HFFc6 (cell line): ENCODE measurements around the gene PRKCE. TPM values are rescaled to one million over a fixed set of nuclear protein-coding genes. Genes with fewer than 3 reads are reported as not detected.
"Not testable (repeated sequence)": the region's sequence is repeated elsewhere in the genome, so short reads cannot be mapped to it uniquely, and the experiment has no call there.

Source experiments
- DNase-seq: peaks from one replicate; pipeline ENCODE4 v3.0.0-alpha.2; 2018
- H3K27ac Mint-ChIP-seq: 2 replicates; pipeline ENCODE4 v1.8.0; 2020; ENCODE audit warnings: mild to moderate bottlenecking, mixed read lengths
- H3K27me3 Mint-ChIP-seq: 2 replicates; pipeline ENCODE4 v1.8.0; 2021; ENCODE audit warnings: mild to moderate bottlenecking, moderate library complexity, mixed read lengths; ENCODE audit not compliant: insufficient read depth
- H3K36me3 Mint-ChIP-seq: 2 replicates; pipeline ENCODE4 v1.8.0; 2021; ENCODE audit warnings: low read depth, mixed read lengths
- H3K4me1 Mint-ChIP-seq: 2 replicates; pipeline ENCODE4 v1.8.0; 2020; ENCODE audit warnings: low read depth, mixed read lengths
- H3K4me3 Mint-ChIP-seq: 2 replicates; pipeline ENCODE4 v1.8.0; 2020; ENCODE audit warnings: mild to moderate bottlenecking, moderate library complexity, mixed read lengths
- H3K9me3 Mint-ChIP-seq: 2 replicates; pipeline ENCODE4 v1.8.0; 2020; ENCODE audit warnings: mild to moderate bottlenecking, mixed read lengths
- total RNA-seq, 6 experiments: library from RNA; stranded (reverse); fragmentation: NEBNext Ultra II Directional; extraction: Animal tissue kit (Norgen Biotek cat#: 25700); gene quantifications; 2 replicates in 1 of 6; 3 replicates in 5 of 6; pipeline ENCODE4 v1.2.3, GENCODE V29; 2021
- TF ChIP-seq, protein P1 (sequence below): fragments of 200-600 bp; sonication (generic); IDR thresholded peaks from 2 replicates; pipeline ENCODE4 v1.5.0; 2021; ENCODE audit warnings: antibody characterized with exemption, mild to moderate bottlenecking

PRKCE gene
- total RNA-seq, 6 experiments from 2014 or later: 10.8 to 13.7 (median 12.0) TPM

DNA sequence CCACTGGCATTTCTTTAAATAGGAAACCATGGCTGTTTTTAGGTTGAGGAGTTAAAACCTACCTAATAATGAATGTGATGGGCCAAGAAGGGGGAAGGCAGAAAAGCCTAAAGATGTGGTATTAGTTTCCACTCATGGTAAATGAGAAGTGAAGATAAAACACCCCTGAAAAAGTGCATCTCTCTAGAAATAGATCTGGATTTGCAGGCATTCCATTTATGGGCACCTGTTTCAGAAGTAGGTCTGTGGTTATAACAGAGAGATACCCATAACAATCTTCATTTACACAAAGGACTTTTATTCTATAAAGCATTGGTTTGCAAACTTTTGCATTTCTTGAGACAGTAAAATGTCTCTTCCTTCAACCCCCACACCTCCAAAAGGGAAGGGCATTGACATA, 62.1 kb downstream of the PRKCE start:
- Mint-ChIP-seq H3K27ac (no peak overlapping the region), H3K4me3 (no peak overlapping the region), H3K36me3 (peaks cover 3% of the 10 kb centered on the region), H3K27me3 (peaks cover 2% of the 10 kb centered on the region; the same call in 1 of the 2 replicates), H3K4me1 (0 out of 2 replicates have a peak, but pooled peaks cover 5% of the 10 kb centered on the region), H3K9me3 (no peaks in the 10 kb centered on the region)
- no peak for DNase-seq
- TF ChIP-seq, protein P1, sequence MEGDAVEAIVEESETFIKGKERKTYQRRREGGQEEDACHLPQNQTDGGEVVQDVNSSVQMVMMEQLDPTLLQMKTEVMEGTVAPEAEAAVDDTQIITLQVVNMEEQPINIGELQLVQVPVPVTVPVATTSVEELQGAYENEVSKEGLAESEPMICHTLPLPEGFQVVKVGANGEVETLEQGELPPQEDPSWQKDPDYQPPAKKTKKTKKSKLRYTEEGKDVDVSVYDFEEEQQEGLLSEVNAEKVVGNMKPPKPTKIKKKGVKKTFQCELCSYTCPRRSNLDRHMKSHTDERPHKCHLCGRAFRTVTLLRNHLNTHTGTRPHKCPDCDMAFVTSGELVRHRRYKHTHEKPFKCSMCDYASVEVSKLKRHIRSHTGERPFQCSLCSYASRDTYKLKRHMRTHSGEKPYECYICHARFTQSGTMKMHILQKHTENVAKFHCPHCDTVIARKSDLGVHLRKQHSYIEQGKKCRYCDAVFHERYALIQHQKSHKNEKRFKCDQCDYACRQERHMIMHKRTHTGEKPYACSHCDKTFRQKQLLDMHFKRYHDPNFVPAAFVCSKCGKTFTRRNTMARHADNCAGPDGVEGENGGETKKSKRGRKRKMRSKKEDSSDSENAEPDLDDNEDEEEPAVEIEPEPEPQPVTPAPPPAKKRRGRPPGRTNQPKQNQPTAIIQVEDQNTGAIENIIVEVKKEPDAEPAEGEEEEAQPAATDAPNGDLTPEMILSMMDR: no peak

DNA sequence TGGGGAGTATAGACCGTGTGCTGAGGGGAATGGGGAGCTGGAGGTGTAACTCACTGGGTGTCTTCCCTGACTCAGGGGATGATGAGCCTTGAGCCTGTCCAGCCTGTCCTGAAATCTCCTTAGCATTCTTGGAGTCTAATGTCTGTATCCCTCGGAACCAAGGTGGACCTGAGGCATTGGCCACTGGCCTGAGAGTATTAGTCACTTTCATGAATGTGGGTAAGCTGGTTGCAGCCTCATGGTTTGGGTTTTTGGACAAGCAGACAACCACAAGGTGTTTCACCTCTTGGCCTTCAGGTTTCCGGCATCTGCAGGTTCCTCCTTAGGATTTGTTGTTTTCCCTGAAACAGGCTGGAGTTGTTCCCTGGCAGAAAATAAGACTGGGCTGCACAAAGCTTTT, 63.2 kb downstream of the PRKCE start:
- H3K4me1 Mint-ChIP-seq: 0 out of 2 replicates have a peak, but pooled peaks cover 5% of the 10 kb centered on the region
- H3K27ac Mint-ChIP-seq: no peak overlapping the region
- no peaks in the 10 kb centered on the region for H3K9me3 Mint-ChIP-seq
- H3K27me3 Mint-ChIP-seq: peaks cover 2% of the 10 kb centered on the region; the same call in 1 of the 2 replicates
- TF ChIP-seq, protein P1: no peak
- no peak overlapping the region for H3K4me3 Mint-ChIP-seq
- DNase-seq: no peak
- H3K36me3 Mint-ChIP-seq: no peaks in the 10 kb centered on the region

DNA sequence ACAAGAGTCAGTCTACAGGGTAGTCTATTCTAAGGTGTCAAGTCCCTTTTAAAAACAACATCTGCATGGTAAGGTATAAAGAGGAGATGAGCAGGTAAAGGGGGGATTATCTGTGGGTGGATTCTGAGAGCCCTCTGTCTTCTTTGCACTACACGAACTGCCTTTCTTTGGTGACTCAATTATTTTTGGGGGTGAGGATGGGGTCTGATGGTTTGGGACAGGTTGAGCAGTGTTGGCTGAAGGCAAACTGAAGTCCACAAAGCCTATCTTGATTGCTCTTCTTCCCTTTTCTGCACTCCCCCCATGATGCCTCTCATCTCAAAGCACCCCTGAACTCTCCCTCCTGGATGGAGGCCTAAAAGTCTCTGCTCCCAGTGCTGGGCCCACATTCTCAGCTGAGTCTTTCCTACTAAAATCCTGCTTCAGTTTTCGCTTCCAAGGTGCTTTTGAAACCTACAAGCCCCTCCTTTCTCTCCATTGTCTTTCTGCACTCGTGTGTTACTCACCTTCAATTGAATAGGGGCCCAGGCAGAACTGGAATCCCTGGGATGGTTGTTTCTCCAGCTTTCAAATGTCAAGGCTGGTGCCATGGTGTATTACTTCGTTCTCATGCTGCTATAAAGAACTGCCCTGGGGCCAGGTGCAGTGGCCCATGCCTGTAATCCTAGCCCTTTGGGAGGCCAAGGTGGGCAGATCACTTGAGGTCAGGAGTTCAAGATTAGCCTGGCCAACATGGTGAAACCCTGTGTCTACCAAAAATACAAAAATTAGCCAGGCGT, 64.3 kb downstream of the PRKCE start:
- Mint-ChIP-seq H3K9me3 (no peaks in the 10 kb centered on the region), H3K27me3 (peaks cover 2% of the 10 kb centered on the region; the same call in 1 of the 2 replicates), H3K27ac (no peak overlapping the region), H3K4me1 (0 out of 2 replicates have a peak, but pooled peaks cover 5% of the 10 kb centered on the region), H3K36me3 (no peaks in the 10 kb centered on the region), H3K4me3 (no peak overlapping the region)
- no peak for DNase-seq
- TF ChIP-seq, protein P1: no peak

DNA sequence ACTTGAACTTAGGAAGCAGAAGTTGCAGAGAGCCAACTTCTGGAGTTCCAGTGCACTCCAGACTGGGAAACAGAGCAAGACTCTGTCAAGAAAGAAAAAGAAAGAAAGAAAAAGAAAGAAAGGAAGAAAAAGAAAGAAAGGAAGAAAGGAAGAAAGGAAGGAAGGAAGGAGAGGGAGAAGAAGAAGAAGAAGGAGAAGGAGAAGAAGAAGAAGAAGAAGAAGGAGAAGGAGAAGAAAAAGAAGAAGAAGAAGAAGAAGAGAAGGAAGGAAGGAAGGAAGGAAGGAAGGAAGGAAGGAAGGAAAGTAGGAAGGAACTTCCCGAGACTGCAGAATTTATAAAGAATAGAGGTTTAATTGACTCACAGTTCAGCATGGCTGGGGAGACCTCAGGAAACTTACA, 65.0 kb downstream of the PRKCE start:
- H3K4me1 Mint-ChIP-seq, H3K4me3 Mint-ChIP-seq, H3K36me3 Mint-ChIP-seq, H3K27ac Mint-ChIP-seq, DNase-seq, H3K9me3 Mint-ChIP-seq, H3K27me3 Mint-ChIP-seq: not testable (repeated sequence)

DNA sequence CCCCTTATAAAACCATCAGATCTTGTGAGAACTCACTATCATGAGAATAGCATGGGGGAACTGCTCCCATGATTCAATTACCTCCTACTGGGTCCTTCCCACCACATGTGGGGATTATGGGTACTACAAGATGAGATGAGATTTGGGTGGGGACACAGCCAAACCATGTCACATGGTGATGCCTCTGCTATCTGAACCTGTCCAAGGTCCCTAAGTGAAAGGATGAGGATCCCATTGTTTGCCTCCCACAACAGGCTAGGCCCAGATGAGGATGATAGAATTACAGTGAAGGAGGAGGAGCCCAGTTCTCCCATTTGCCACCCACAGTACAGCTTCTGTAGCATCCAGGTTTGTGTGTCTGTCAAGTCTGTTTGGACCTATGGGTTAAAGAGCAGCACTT, 65.4 kb downstream of the PRKCE start:
- Mint-ChIP-seq H3K9me3 (no peaks in the 10 kb centered on the region), H3K27ac (no peak overlapping the region), H3K4me1 (0 out of 2 replicates have a peak, but pooled peaks cover 5% of the 10 kb centered on the region), H3K36me3 (no peaks in the 10 kb centered on the region), H3K27me3 (peaks cover 2% of the 10 kb centered on the region; the same call in 1 of the 2 replicates), H3K4me3 (no peak overlapping the region)
- DNase-seq: no peak
- TF ChIP-seq, protein P1: no peak

DNA sequence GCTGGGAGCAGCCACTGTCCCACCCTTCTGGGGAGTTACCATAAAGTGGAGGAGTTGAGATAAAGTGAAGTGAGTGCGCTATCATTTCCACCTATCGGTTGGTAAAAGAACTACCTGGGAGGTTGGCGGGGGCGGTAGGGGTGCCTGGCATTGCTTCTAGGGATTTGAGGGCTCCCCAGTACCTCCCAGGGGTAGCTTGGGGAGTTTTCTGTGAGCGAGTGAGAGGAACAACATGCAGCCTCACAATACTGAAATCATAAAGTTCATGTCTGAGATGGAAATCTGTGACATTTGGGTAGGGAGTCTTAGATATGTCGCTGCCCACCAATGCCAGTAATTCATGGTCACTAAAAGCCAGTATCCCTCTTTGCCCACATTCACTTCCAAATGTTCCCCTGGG, 68.7 kb downstream of the PRKCE start:
- H3K4me3 Mint-ChIP-seq: no peak overlapping the region

More for the DNA sequence above, 68.7 kb downstream of the PRKCE start:
- Mint-ChIP-seq H3K27me3 (peaks cover 2% of the 10 kb centered on the region; the same call in 1 of the 2 replicates), H3K36me3 (0 out of 2 replicates have a peak, but pooled peaks cover 2% of the 10 kb centered on the region), H3K9me3 (no peaks in the 10 kb centered on the region), H3K4me1 (peaks cover 13% of the 10 kb centered on the region), H3K27ac (no peak overlapping the region)
- TF ChIP-seq, protein P1: no peak
- DNase-seq: no peak
